Endothelial cell of umbilical vein (primary cell): ENCODE data around the gene KCNQ1OT1. TPM values are rescaled to one million over a fixed set of nuclear protein-coding genes. Genes with fewer than 3 reads are reported as not detected.

ENCODE experiments used
- BruUV-seq: library from RNA; stranded (reverse); fragments of 400-500 nt; replicated peaks from 2 replicates; lab custom pipeline; 2021; lab: Mats Ljungman, UMichigan
- CTCF ChIA-PET: fragments of 300-600, 350-600 bp; sonication (Branson Sonifier 250); formaldehyde crosslinking; loops from one replicate; lab custom pipeline; 2021; ENCODE audit warnings: antibody characterized with exemption, inconsistent platforms; lab: Charles Lee
- POLR2A ChIA-PET: fragments of 300-600, 350-600 bp; sonication (Branson Sonifier 250); formaldehyde crosslinking; loops from one replicate; lab custom pipeline; 2021; ENCODE audit warnings: antibody characterized with exemption, inconsistent platforms; lab: Charles Lee
- DNase-seq: peaks from one replicate; pipeline ENCODE4 v3.0.0-alpha.2; 2011; ENCODE audit warnings: low read depth, low spot score
- FAIRE-seq: peaks from 2 replicates; lab custom pipeline; 2011; peaks lifted over from hg19 to GRCh38; lab: Jason Lieb, UNC
- H2AFZ ChIP-seq: 2 replicates; pipeline ENCODE4 v1.6.0; 2012; ENCODE audit warnings: low read depth, low read length, control low read depth, inconsistent platforms
- H3K27ac ChIP-seq: 2 replicates; pipeline ENCODE4 v1.5.1; 2011; ENCODE audit warnings: low read depth, mild to moderate bottlenecking, control low read depth, low read length, moderate library complexity; ENCODE audit not compliant: insufficient read depth
- H3K27me3 ChIP-seq, 2 experiments: 2 replicates each; pipeline versions ENCODE4 v1.6.0 to v1.6.1; 2011; ENCODE audit warnings: low read length in 2 of 2, mixed read lengths in 1 of 2; ENCODE audit not compliant: control insufficient read depth in 2 of 2, insufficient read depth in 2 of 2
- H3K36me3 ChIP-seq, 2 experiments: 2 replicates in 1 of 2; 3 replicates in 1 of 2; pipeline ENCODE4 v1.5.1; 2011; ENCODE audit warnings: low read length in 2 of 2, mild to moderate bottlenecking in 1 of 2, moderate library complexity in 1 of 2; ENCODE audit not compliant: control insufficient read depth in 2 of 2, insufficient read depth in 2 of 2; ENCODE audit errors: extremely low read depth in 1 of 2
- H3K4me1 ChIP-seq: 3 replicates; pipeline ENCODE4 v1.5.1; 2011; ENCODE audit warnings: mild to moderate bottlenecking, low read length; ENCODE audit not compliant: control insufficient read depth, insufficient read depth; ENCODE audit errors: extremely low read depth
- H3K4me2 ChIP-seq: 2 replicates; pipeline ENCODE4 v1.6.1; 2011; ENCODE audit warnings: low read length, control low read depth, mixed read lengths; ENCODE audit not compliant: insufficient read depth
- H3K4me3 ChIP-seq, 3 experiments: fragments of 200-600 bp in 1 of 3; sonication (generic), shearing (Covaris generic) in 1 of 3; replicated peaks in 1 of 3; 2 replicates each; pipeline ENCODE4 v1.5.1; 2011 to 2016; ENCODE audit warnings: control low read depth in 3 of 3, low read length in 3 of 3, mild to moderate bottlenecking in 2 of 3, inconsistent platforms in 1 of 3, low read depth in 1 of 3, moderate library complexity in 1 of 3; ENCODE audit not compliant: insufficient read depth in 1 of 3
- H3K79me2 ChIP-seq: 2 replicates; pipeline ENCODE4 v1.6.0; 2012; ENCODE audit warnings: low read length, inconsistent platforms; ENCODE audit not compliant: control insufficient read depth, insufficient read depth
- H3K9ac ChIP-seq: replicated peaks from 2 replicates; pipeline ENCODE3; 2011; ENCODE audit warnings: low read length, control low read depth; ENCODE audit not compliant: insufficient read depth; ENCODE audit errors: extremely low read depth
- H3K9me1 ChIP-seq: replicated peaks from 3 replicates; pipeline ENCODE4 v1.6.0; 2011; ENCODE audit warnings: mild to moderate bottlenecking, low read length; ENCODE audit not compliant: control insufficient read depth, insufficient read depth; ENCODE audit errors: extremely low read depth
- H3K9me3 ChIP-seq: replicated peaks from 2 replicates; pipeline ENCODE4 v1.5.1; 2012; ENCODE audit warnings: low read length, inconsistent platforms; ENCODE audit not compliant: control insufficient read depth, insufficient read depth
- H4K20me1 ChIP-seq: replicated peaks from 2 replicates; pipeline ENCODE3; 2011; ENCODE audit warnings: mild to moderate bottlenecking, low read length; ENCODE audit not compliant: control insufficient read depth, insufficient read depth; ENCODE audit errors: extremely low read depth
- CTCF ChIP-seq, 2 donors: IDR thresholded peaks; 1 replicate in 1 of 2; 2 replicates in 1 of 2; pipeline ENCODE4 v1.5.1; 2011; ENCODE audit warnings: low read length in 2 of 2, mild to moderate bottlenecking in 2 of 2, moderate library complexity in 2 of 2, control low read depth in 1 of 2, inconsistent platforms in 1 of 2, low read depth in 1 of 2; ENCODE audit not compliant: insufficient read depth in 1 of 2; ENCODE audit errors: extremely low read depth in 1 of 2
- EZH2 ChIP-seq: IDR thresholded peaks from 2 replicates; pipeline ENCODE4 v1.6.1; 2012; ENCODE audit warnings: borderline replicate concordance, low read depth, mild to moderate bottlenecking, moderate library complexity, low read length, inconsistent platforms; ENCODE audit not compliant: severe bottlenecking
- FOS ChIP-seq: IDR thresholded peaks from 2 replicates; pipeline ENCODE4 v1.6.1; 2011; ENCODE audit warnings: mild to moderate bottlenecking, low read length, moderate library complexity, borderline replicate concordance; ENCODE audit not compliant: insufficient read depth
- GATA2 ChIP-seq: IDR thresholded peaks from 2 replicates; pipeline ENCODE4 v1.7.0; 2011; ENCODE audit warnings: low read depth, mild to moderate bottlenecking, moderate library complexity, mixed read lengths, low read length; ENCODE audit not compliant: insufficient read length, insufficient read depth
- JUN ChIP-seq: IDR thresholded peaks from 2 replicates; pipeline ENCODE4 v1.6.1; 2011; ENCODE audit warnings: borderline replicate concordance, low read depth; ENCODE audit not compliant: insufficient read length, insufficient read depth
- MAX ChIP-seq: IDR thresholded peaks from 2 replicates; pipeline ENCODE4 v1.6.1; 2011; ENCODE audit not compliant: insufficient read depth, insufficient read length
- MYC ChIP-seq: IDR thresholded peaks from one replicate; pipeline ENCODE4 v1.6.1; 2011; ENCODE audit warnings: mild to moderate bottlenecking, low read depth, low read length
- POLR2A ChIP-seq: IDR thresholded peaks from 2 replicates; pipeline ENCODE4 v1.6.1; 2012; ENCODE audit warnings: low read depth, mild to moderate bottlenecking, control low read depth, low read length
- POLR2AphosphoS5 ChIP-seq: IDR thresholded peaks from 2 replicates; pipeline ENCODE4 v1.6.1; 2012; ENCODE audit warnings: low read depth, mild to moderate bottlenecking, control low read depth, low read length, moderate library complexity; ENCODE audit not compliant: insufficient read depth
- dilution Hi-C: fragments of 300-500 bp; cut with MboI; formaldehyde crosslinking; loops from one replicate; pipeline ENCODE4 v1.15.0; 2019; ENCODE audit warnings: low sequenced_read_pairs; ENCODE audit not compliant: extremely low pct_ligation_motif_present
- intact Hi-C: fragments of 100-400 bp; cut with micrococcal nuclease; formaldehyde crosslinking; loops from one replicate; pipeline ENCODE4 v1.10.0; 2022
- polyA plus RNA-seq, 4 experiments: library from polyadenylated mRNA; depleted of rRNA in 3 of 4; stranded (reverse) in 3 of 4; unstranded in 1 of 4; fragments of >200 nt; gene quantifications; 2 replicates each; pipeline versions ENCODE4 v1.2.1 to v1.2.3, GENCODE V29; 2011 to 2012; ENCODE audit warnings: missing spikeins in 1 of 4
- total RNA-seq: library from RNA; stranded (reverse); gene quantifications from 2 replicates; pipeline ENCODE4 v1.2.3, GENCODE V29; 2021

KCNQ1OT1 gene
- total and polyA plus RNA-seq, 2 donors (not counting 3 experiments of a cell fraction or from before 2014, with no cell fraction given): 0.11 to 1.8 TPM

- dilution Hi-C loops: no loop called here
- H3K36me3 ChIP-seq: no peaks in the 10 kb centered on the region
- no peak overlapping the region for H3K4me2 ChIP-seq
- CTCF ChIA-PET: no interaction called here
- H3K9me1 ChIP-seq: no peaks in the 10 kb centered on the region
- FAIRE-seq (no peak), DNase-seq (no peak)
- peaks cover 0 to under 1% of the 10 kb centered on the region in 2 experiments for H3K27me3 ChIP-seq
- BruUV-seq: no TSS peak
- no peak overlapping the region for H3K9ac ChIP-seq
- no peaks in the 10 kb centered on the region for H3K79me2 ChIP-seq
- no peaks in the 10 kb centered on the region for H3K4me1 ChIP-seq
- POLR2A ChIA-PET: no interaction called here
- intact Hi-C loops: no loop called here
- TF ChIP-seq JUN: no peak
- no peak for TF ChIP-seq POLR2AphosphoS5
- TF ChIP-seq MAX: no peak
- TF ChIP-seq CTCF (IDR thresholded peaks at IDR 0.05; ENCODE audit: extremely low read depth in 1 of 2, insufficient read depth in 1 of 2, low read depth in 1 of 2, low read length in 2 of 2): no peak
- TF ChIP-seq GATA2: no peak
- no peak for TF ChIP-seq EZH2
- no peak for TF ChIP-seq MYC
- TF ChIP-seq POLR2A: no peak
- no peak for TF ChIP-seq FOS
- H2AFZ ChIP-seq: no peak overlapping the region
- no peaks in the 10 kb centered on the region for H4K20me1 ChIP-seq
- peaks cover 3% of the 10 kb centered on the region for H3K9me3 ChIP-seq
- no peak overlapping the region for H3K27ac ChIP-seq
- no peak overlapping the region for H3K4me3 ChIP-seq
Observed at GRCh38 chr11:2631161-2631560, 68.6 kb downstream of the KCNQ1OT1 start.
